Testis (tissue), 3 donors: Measurements from ENCODE around the gene ELFN2. TPM values are rescaled to one million over a fixed set of nuclear protein-coding genes. Genes with fewer than 3 reads are reported as not detected.
A peak's percentile ranks its signal among the peaks of the same experiment; 100 is the strongest.

Source experiments
- DNase-seq: peaks from one replicate; pipeline ENCODE4 v3.0.0-alpha.2; 2019
- H3K27ac ChIP-seq, 2 donors: fragments of 200-600 bp; sonication (generic); one replicate each; pipeline ENCODE4 v1.5.1; 2019
- H3K27me3 ChIP-seq: fragments of 200-600 bp; sonication (generic); one replicate; pipeline ENCODE4 v1.5.1; 2019
- H3K36me3 ChIP-seq: fragments of 200-600 bp; sonication (generic); one replicate; pipeline ENCODE4 v1.5.1; 2017; ENCODE audit warnings: low read depth; ENCODE audit errors: missing control alignments
- H3K4me1 ChIP-seq: fragments of 200-600 bp; sonication (generic); one replicate; pipeline ENCODE4 v1.5.1; 2019
- H3K4me3 ChIP-seq, 2 donors: fragments of 200-600 bp; sonication (generic); one replicate each; pipeline ENCODE4 v1.5.1; 2017 to 2019
- H3K9me3 ChIP-seq: fragments of 200-600 bp; sonication (generic); one replicate; pipeline ENCODE4 v1.5.1; 2017
- CTCF ChIP-seq, 3 experiments: fragments of 450-650 bp in 2 of 3; fragments of 200-600 bp in 1 of 3; sonication (generic) in 1 of 3; IDR thresholded peaks; one replicate each; pipeline ENCODE4 v1.5.1; 2016 to 2019; ENCODE audit warnings: antibody characterized with exemption in 3 of 3, mild to moderate bottlenecking in 2 of 3, moderate library complexity in 1 of 3
- POLR2A ChIP-seq: fragments of 450-650 bp; IDR thresholded peaks from one replicate; pipeline ENCODE4 v1.6.1; 2017; ENCODE audit warnings: antibody characterized with exemption, mild to moderate bottlenecking, moderate library complexity
- WGBS, 2 donors: methylation state at CpG; one replicate each; pipeline ENCODE4 v1.1.5; 2018; 5-methylcytosine and 5-hydroxymethylcytosine counted together
- intact Hi-C: fragments of 100-400 bp; cut with DNase I; formaldehyde crosslinking; loops from one replicate; pipeline ENCODE4 v1.15.1; 2023; ENCODE audit warnings: low total_unique reads
- polyA plus RNA-seq: library from polyadenylated mRNA; stranded (reverse); fragments of 350-450 nt; fragmentation: Illumina TruSeq; extraction: RNeasy Lipid Tissue Mini Kit (QIAGEN cat#74804); gene quantifications from one replicate; pipeline ENCODE4 v1.2.3, GENCODE V29; 2014; ENCODE audit warnings: low read depth, low replicate concordance; ENCODE audit not compliant: insufficient read depth
- total RNA-seq, 2 donors: library from RNA; depleted of rRNA; stranded (reverse); fragments of >200 nt; gene quantifications; one replicate each; pipeline ENCODE4 v1.2.3, GENCODE V29; 2016

Gene ELFN2
- total and polyA plus RNA-seq, 3 donors from 2014 or later, result 4.8 to 5.7 (median 5.3) TPM

DNA sequence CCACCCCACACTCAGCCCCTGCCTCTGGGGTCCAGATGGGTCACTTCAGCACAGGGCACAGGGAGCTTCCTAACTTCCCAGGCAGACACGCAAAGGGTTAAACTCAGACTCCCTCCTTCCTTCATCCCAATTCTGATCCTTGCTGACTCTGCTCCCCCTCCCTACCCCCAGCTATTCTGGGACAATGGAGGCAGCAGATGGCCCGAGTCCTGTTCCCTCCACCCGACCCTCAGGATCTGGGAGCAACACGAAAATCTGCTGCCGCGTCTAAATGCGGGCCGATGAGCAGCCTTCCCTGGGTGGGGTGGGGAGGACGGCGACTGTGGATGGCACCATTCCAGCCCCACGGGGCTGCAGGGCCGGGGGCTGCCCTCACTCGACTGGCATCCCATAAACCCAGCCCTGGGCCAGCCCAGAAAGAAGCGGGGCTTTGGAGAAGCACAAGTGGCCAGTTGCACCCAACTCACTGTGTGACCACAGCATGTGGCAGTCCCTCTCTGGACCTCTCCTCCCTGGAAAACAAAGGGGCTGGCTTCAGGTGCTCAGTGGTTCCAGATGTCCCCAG, 40.2 kb upstream of the ELFN2 start:
- Histone ChIP-seq H3K9me3 (no peaks in the 10 kb centered on the region), H3K4me1 (no peaks in the 10 kb centered on the region), H3K4me3 (no peak overlapping the region), H3K27me3 (no peaks in the 10 kb centered on the region), H3K27ac (no peak overlapping the region), H3K36me3 (no peaks in the 10 kb centered on the region)
- intact Hi-C loops, result no loop called here
- 62 to 88% methylated on average over 9 to 12 of the region's 14 CpGs for WGBS, 2 donors
- DNase-seq, result no peak
- TF ChIP-seq CTCF (IDR thresholded peaks at IDR 0.05) (no peak), POLR2A (no peak)

GRCh38 chr22:37464181-37464580, 36.9 kb upstream of the ELFN2 start:
- no peaks in the 10 kb centered on the region for H3K4me1 ChIP-seq
- 55 to 57% methylated on average over 4 of the region's 4 CpGs for WGBS, 2 donors
- no peak overlapping the region for H3K4me3 ChIP-seq
- DNase-seq, result no peak
- no peaks in the 10 kb centered on the region for H3K27me3 ChIP-seq
- no peaks in the 10 kb centered on the region for H3K36me3 ChIP-seq
- no peak overlapping the region for H3K27ac ChIP-seq
- no peaks in the 10 kb centered on the region for H3K9me3 ChIP-seq
- intact Hi-C loops, result no loop called here
- TF ChIP-seq POLR2A, result no peak
- no peak for TF ChIP-seq CTCF (IDR thresholded peaks at IDR 0.05)

- Histone ChIP-seq H3K4me1 (no peaks in the 10 kb centered on the region), H3K27ac (no peak overlapping the region), H3K36me3 (no peaks in the 10 kb centered on the region), H3K9me3 (no peaks in the 10 kb centered on the region), H3K4me3 (no peak overlapping the region), H3K27me3 (no peaks in the 10 kb centered on the region)
- 16 to 18% methylated on average over 2 to 5 of the region's 5 CpGs for WGBS, 2 donors
- TF ChIP-seq POLR2A (no peak), CTCF (IDR thresholded peaks at IDR 0.05) (no peak)
- intact Hi-C loops, result no loop called here
- peak; percentile 44 for DNase-seq
Measured at GRCh38 chr22:37462983-37463382, 35.7 kb upstream of the ELFN2 start.

DNA sequence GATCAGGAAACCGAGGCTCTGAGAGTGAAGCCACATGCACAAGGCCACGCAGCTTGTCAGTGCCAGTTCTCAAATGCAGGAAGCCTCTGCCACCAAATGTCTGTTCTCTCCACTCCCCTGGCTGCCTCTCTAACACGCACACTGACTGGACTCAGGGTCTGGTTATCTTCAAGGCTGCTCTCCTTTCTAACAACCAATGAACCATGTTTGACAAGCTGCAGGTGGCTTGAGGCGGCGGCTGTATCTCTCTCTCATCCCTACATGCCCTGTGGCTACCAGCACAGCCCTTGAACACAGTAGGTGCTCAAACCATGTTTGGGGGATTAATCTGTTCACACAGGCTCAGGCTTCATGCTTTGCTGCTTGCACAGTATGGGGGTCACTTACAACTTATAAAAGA, 35.2 kb upstream of the ELFN2 start:
- TF ChIP-seq CTCF (IDR thresholded peaks at IDR 0.05) (no peak), POLR2A (no peak)
- no peak for DNase-seq
- intact Hi-C loops, result no loop called here
- Histone ChIP-seq H3K4me1 (no peaks in the 10 kb centered on the region), H3K4me3 (no peak overlapping the region), H3K27ac (no peak overlapping the region), H3K9me3 (no peaks in the 10 kb centered on the region), H3K36me3 (no peaks in the 10 kb centered on the region), H3K27me3 (no peaks in the 10 kb centered on the region)
- 59 to 78% methylated on average over 5 of the region's 5 CpGs for WGBS, 2 donors

- Histone ChIP-seq H3K27ac (no peak overlapping the region), H3K36me3 (no peaks in the 10 kb centered on the region), H3K27me3 (no peaks in the 10 kb centered on the region), H3K4me3 (no peak overlapping the region), H3K9me3 (no peaks in the 10 kb centered on the region), H3K4me1 (no peaks in the 10 kb centered on the region)
- DNase-seq, result no peak
- intact Hi-C loops, result no loop called here
- TF ChIP-seq POLR2A (no peak), CTCF (IDR thresholded peaks at IDR 0.05) (no peak)
- 67 to 68% methylated on average over 6 of the region's 6 CpGs for WGBS, 2 donors
Measured at GRCh38 chr22:37461961-37462360, 34.7 kb upstream of the ELFN2 start.
